HCT116 (cell line): ENCODE measurements around the gene MYCBP2. TPM values are rescaled to one million over a fixed set of nuclear protein-coding genes. Genes with fewer than 3 reads are reported as not detected.

Experiments used
- ATAC-seq: fragments of 200-7000 bp; cut with Tn5 transposase; 2 replicates; pipeline ENCODE4 v1.9.1; 2020; ENCODE audit warnings: mild to moderate bottlenecking, moderate library complexity
- BruUV-seq: library from RNA; stranded (reverse); fragments of 400-500 nt; replicated peaks from 2 replicates; lab custom pipeline; 2021; lab: Mats Ljungman, UMichigan
- CTCF ChIA-PET: fragments of 300-600 bp; sonication (Branson Sonifier 250); formaldehyde crosslinking; loops from one replicate; lab custom pipeline; 2021; ENCODE audit warnings: antibody characterized with exemption; lab: Charles Lee
- POLR2A ChIA-PET: fragments of 300-600, 350-600 bp; sonication (Branson Sonifier 250); formaldehyde crosslinking; loops from one replicate; lab custom pipeline; 2021; ENCODE audit warnings: antibody characterized with exemption; lab: Charles Lee
- RAD21 ChIA-PET, 2 experiments: fragments of 300-600 bp; sonication (Branson Sonifier 250); formaldehyde crosslinking; loops; one replicate each; lab custom pipeline; 2023; ENCODE audit warnings: low total read pairs in 2 of 2; ENCODE audit not compliant: uncharacterized antibody in 2 of 2, unreplicated experiment in 2 of 2, low non-redundant PET in 1 of 2; lab: Charles Lee
- DNase-seq: peaks from one replicate; pipeline ENCODE4 v3.0.0-alpha.2; 2010; ENCODE audit warnings: low read depth, low spot score
- H2AFZ ChIP-seq: fragments of 200-600 bp; shearing (Covaris generic), sonication (generic); 2 replicates; pipeline ENCODE4 v1.6.1; 2017; ENCODE audit warnings: low read depth, mixed run types, mixed read lengths, antibody characterized with exemption, low read length; ENCODE audit not compliant: poor library complexity, severe bottlenecking
- H3K27ac ChIP-seq: 2 replicates; pipeline ENCODE4 v1.5.1; 2012; ENCODE audit warnings: low read depth, low read length
- H3K27me3 ChIP-seq: fragments of 200-600 bp; sonication (generic); 2 replicates; pipeline ENCODE4 v1.6.1; 2016; ENCODE audit warnings: mixed run types, low read length, mixed read lengths; ENCODE audit not compliant: insufficient read depth
- H3K36me3 ChIP-seq, 2 experiments: fragments of 200-500 bp in 1 of 2; fragments of 200-600 bp in 1 of 2; sonication (Bioruptor generic) in 1 of 2; sonication (generic) in 1 of 2; 2 replicates each; pipeline versions ENCODE4 v1.5.1 to v1.6.1; 2014 to 2016; ENCODE audit warnings: low read length in 2 of 2, inconsistent platforms in 1 of 2, mixed read lengths in 1 of 2, mixed run types in 1 of 2; ENCODE audit not compliant: insufficient read depth in 2 of 2, control insufficient read depth in 1 of 2
- H3K4me1 ChIP-seq, 2 experiments: fragments of 200-600 bp in 1 of 2; sonication (generic) in 1 of 2; 2 replicates each; pipeline versions ENCODE4 v1.5.1 to v1.6.1; 2012 to 2017; ENCODE audit warnings: low read length in 2 of 2, inconsistent platforms in 1 of 2, mild to moderate bottlenecking in 1 of 2, mixed read lengths in 1 of 2, mixed run types in 1 of 2, moderate library complexity in 1 of 2; ENCODE audit not compliant: insufficient read depth in 2 of 2, control insufficient read depth in 1 of 2
- H3K4me2 ChIP-seq: fragments of 200-600 bp; sonication (generic); 2 replicates; pipeline ENCODE4 v1.6.1; 2017; ENCODE audit warnings: mixed run types, low read length, mixed read lengths
- H3K4me3 ChIP-seq, 2 experiments: fragments of 200-600 bp in 1 of 2; sonication (generic) in 1 of 2; replicated peaks in 1 of 2; 2 replicates each; pipeline ENCODE4 v1.5.1; 2011 to 2016; ENCODE audit warnings: low read length in 2 of 2, control low read depth in 1 of 2, low read depth in 1 of 2, mild to moderate bottlenecking in 1 of 2, mixed read lengths in 1 of 2, mixed run types in 1 of 2
- H3K79me2 ChIP-seq: fragments of 200-600 bp; sonication (generic); 2 replicates; pipeline ENCODE4 v1.6.1; 2017; ENCODE audit warnings: mild to moderate bottlenecking, mixed run types, low read length, moderate library complexity, mixed read lengths; ENCODE audit not compliant: insufficient read depth
- H3K9ac ChIP-seq: fragments of 200-600 bp; sonication (generic); 2 replicates; pipeline ENCODE4 v1.6.1; 2016; ENCODE audit warnings: low read length, mixed read lengths
- H3K9me2 ChIP-seq: fragments of 200-600 bp; sonication (generic), shearing (Covaris generic); 2 replicates; pipeline ENCODE4 v1.6.1; 2017; ENCODE audit warnings: mixed run types, mild to moderate bottlenecking, moderate library complexity; ENCODE audit not compliant: insufficient read depth
- H3K9me3 ChIP-seq, 2 experiments: fragments of 200-500 bp in 1 of 2; fragments of 200-600 bp in 1 of 2; sonication (Bioruptor generic) in 1 of 2; sonication (generic) in 1 of 2; 2 replicates each; pipeline ENCODE4 v1.6.1; 2014 to 2017; ENCODE audit warnings: low read length in 2 of 2, mixed read lengths in 2 of 2, inconsistent platforms in 1 of 2, low read depth in 1 of 2, mild to moderate bottlenecking in 1 of 2, mixed run types in 1 of 2, moderate library complexity in 1 of 2; ENCODE audit not compliant: control insufficient read depth in 1 of 2, insufficient read depth in 1 of 2
- H4K20me1 ChIP-seq: fragments of 200-600 bp; sonication (generic), shearing (Covaris generic); 2 replicates; pipeline ENCODE4 v1.6.1; 2017; ENCODE audit warnings: mixed run types, mild to moderate bottlenecking, moderate library complexity; ENCODE audit not compliant: insufficient read depth
- CBX3 ChIP-seq: IDR thresholded peaks from 2 replicates; pipeline ENCODE4 v1.6.1; 2012; ENCODE audit warnings: low read depth
- CEBPB ChIP-seq: IDR thresholded peaks from 2 replicates; pipeline ENCODE4 v1.6.1; 2012; ENCODE audit warnings: low read depth
- EGR1 ChIP-seq: IDR thresholded peaks from 2 replicates; pipeline ENCODE4 v1.6.1; 2012; ENCODE audit warnings: low read depth
- EZH2 ChIP-seq: fragments of 200-600 bp; sonication (generic); IDR thresholded peaks from 2 replicates; pipeline ENCODE4 v1.6.1; 2017; ENCODE audit warnings: antibody characterized with exemption, mixed run types
- FOSL1 ChIP-seq: IDR thresholded peaks from 2 replicates; pipeline ENCODE4 v1.6.1; 2012; ENCODE audit warnings: low read depth
- JUND ChIP-seq: IDR thresholded peaks from 2 replicates; pipeline ENCODE4 v1.6.1; 2012
- POLR2A ChIP-seq: IDR thresholded peaks from 2 replicates; pipeline ENCODE4 v1.7.0; 2011; ENCODE audit warnings: borderline replicate concordance; ENCODE audit not compliant: insufficient read depth, insufficient read length; ENCODE audit errors: extremely low read depth
- RAD21 ChIP-seq: IDR thresholded peaks from 2 replicates; pipeline ENCODE4 v1.6.1; 2012; ENCODE audit warnings: low read depth, mild to moderate bottlenecking
- SIN3A ChIP-seq: IDR thresholded peaks from 2 replicates; pipeline ENCODE4 v1.6.1; 2012; ENCODE audit warnings: low read depth
- SP1 ChIP-seq: IDR thresholded peaks from 2 replicates; pipeline ENCODE4 v1.6.1; 2012; ENCODE audit warnings: low read depth
- SRF ChIP-seq: IDR thresholded peaks from 2 replicates; pipeline ENCODE4 v1.6.1; 2012; ENCODE audit warnings: low read depth
- ZFX ChIP-seq: fragments of 450-650 bp; IDR thresholded peaks from 2 replicates; pipeline ENCODE4 v1.6.1; 2017
- ZNF274 ChIP-seq: fragments of 200-500 bp; sonication (Bioruptor generic); IDR thresholded peaks from 2 replicates; pipeline ENCODE4 v1.6.1; 2014; ENCODE audit warnings: mild to moderate bottlenecking, low read depth, low read length, inconsistent platforms
- intact Hi-C: fragments of 100-400 bp; cut with micrococcal nuclease; formaldehyde crosslinking; loops from 2 replicates; pipeline ENCODE4 v1.10.0; 2022
- total RNA-seq: library from RNA; stranded (reverse); gene quantifications from one replicate; pipeline ENCODE4 v1.2.1, GENCODE V29; 2021; ENCODE audit not compliant: unreplicated experiment
- TF ChIP-seq, protein P1 (sequence below): IDR thresholded peaks from 2 replicates; pipeline ENCODE4 v1.6.1; 2012; ENCODE audit warnings: low read depth
- TF ChIP-seq, protein P2 (sequence below): IDR thresholded peaks from 2 replicates; pipeline ENCODE4 v1.6.1; 2011; ENCODE audit warnings: mild to moderate bottlenecking, low read length, moderate library complexity; ENCODE audit not compliant: insufficient replicate concordance; ENCODE audit errors: extremely low read depth
- TF ChIP-seq, protein P3 (sequence below): IDR thresholded peaks from 2 replicates; pipeline ENCODE4 v1.6.1; 2012
- TF ChIP-seq, protein P4 (sequence below): IDR thresholded peaks from 2 replicates; pipeline ENCODE4 v1.6.1; 2012

The MYCBP2 gene
- total RNA-seq, 1 experiment from 2014 or later, result 48.5 TPM

DNA sequence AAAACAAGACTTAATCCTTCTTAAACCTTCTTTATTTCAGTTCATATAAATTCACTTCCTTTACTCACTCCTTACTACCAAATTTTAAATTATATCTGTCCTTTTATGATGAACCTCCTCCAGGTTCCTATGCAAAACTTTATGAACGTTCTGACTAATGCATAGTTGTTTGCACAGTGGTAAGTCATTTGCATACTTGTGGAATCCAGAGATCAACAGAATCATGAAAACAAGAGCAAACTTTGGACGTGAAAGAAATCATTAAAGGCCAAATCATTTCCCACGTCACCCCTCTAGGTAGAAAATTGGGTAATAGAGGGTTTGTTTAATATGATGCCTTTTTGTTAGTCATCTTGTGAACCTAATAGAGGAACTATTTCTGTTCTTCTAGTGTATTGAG, 32.3 kb upstream of the MYCBP2 start (continued):
- TF ChIP-seq, protein P1, sequence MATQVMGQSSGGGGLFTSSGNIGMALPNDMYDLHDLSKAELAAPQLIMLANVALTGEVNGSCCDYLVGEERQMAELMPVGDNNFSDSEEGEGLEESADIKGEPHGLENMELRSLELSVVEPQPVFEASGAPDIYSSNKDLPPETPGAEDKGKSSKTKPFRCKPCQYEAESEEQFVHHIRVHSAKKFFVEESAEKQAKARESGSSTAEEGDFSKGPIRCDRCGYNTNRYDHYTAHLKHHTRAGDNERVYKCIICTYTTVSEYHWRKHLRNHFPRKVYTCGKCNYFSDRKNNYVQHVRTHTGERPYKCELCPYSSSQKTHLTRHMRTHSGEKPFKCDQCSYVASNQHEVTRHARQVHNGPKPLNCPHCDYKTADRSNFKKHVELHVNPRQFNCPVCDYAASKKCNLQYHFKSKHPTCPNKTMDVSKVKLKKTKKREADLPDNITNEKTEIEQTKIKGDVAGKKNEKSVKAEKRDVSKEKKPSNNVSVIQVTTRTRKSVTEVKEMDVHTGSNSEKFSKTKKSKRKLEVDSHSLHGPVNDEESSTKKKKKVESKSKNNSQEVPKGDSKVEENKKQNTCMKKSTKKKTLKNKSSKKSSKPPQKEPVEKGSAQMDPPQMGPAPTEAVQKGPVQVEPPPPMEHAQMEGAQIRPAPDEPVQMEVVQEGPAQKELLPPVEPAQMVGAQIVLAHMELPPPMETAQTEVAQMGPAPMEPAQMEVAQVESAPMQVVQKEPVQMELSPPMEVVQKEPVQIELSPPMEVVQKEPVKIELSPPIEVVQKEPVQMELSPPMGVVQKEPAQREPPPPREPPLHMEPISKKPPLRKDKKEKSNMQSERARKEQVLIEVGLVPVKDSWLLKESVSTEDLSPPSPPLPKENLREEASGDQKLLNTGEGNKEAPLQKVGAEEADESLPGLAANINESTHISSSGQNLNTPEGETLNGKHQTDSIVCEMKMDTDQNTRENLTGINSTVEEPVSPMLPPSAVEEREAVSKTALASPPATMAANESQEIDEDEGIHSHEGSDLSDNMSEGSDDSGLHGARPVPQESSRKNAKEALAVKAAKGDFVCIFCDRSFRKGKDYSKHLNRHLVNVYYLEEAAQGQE, result no peak
- TF ChIP-seq RAD21 (no peak), FOSL1 (no peak), SIN3A (no peak), SP1 (no peak)
- TF ChIP-seq, protein P2, sequence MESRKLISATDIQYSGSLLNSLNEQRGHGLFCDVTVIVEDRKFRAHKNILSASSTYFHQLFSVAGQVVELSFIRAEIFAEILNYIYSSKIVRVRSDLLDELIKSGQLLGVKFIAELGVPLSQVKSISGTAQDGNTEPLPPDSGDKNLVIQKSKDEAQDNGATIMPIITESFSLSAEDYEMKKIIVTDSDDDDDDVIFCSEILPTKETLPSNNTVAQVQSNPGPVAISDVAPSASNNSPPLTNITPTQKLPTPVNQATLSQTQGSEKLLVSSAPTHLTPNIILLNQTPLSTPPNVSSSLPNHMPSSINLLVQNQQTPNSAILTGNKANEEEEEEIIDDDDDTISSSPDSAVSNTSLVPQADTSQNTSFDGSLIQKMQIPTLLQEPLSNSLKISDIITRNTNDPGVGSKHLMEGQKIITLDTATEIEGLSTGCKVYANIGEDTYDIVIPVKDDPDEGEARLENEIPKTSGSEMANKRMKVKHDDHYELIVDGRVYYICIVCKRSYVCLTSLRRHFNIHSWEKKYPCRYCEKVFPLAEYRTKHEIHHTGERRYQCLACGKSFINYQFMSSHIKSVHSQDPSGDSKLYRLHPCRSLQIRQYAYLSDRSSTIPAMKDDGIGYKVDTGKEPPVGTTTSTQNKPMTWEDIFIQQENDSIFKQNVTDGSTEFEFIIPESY, result no peak

DNA sequence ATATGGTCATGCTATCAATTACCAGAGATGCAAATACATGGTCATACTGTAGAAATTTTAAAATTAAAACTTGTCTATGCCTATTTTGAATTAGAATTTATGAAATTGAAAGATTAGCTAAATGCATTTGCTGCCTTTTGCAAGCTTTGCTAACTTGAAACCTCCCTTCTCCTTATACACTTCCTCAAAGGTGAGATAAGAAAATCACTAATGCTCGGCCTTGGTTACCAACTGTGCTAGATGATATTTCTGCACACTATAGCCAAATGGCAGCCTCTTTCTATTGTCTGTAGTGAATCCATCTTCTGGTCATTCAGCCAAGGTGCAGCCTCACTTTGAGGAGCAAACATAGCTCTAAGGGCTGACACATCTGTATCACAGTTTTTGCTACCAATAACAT, 31.1 kb upstream of the MYCBP2 start:
- Histone ChIP-seq H3K4me2 (no peak overlapping the region), H3K9me2 (no peaks in the 10 kb centered on the region), H3K4me3 (no peak overlapping the region), H3K4me1 (no peaks in the 10 kb centered on the region), H3K9me3 (no peaks in the 10 kb centered on the region), H3K9ac (no peak overlapping the region), H2AFZ (no peak overlapping the region), H3K36me3 (no peaks in the 10 kb centered on the region), H3K27me3 (no peaks in the 10 kb centered on the region), H3K79me2 (no peaks in the 10 kb centered on the region), H4K20me1 (no peaks in the 10 kb centered on the region), H3K27ac (no peak overlapping the region)
- no TSS peak for BruUV-seq
- TF ChIP-seq, protein P3, sequence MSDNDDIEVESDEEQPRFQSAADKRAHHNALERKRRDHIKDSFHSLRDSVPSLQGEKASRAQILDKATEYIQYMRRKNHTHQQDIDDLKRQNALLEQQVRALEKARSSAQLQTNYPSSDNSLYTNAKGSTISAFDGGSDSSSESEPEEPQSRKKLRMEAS, result no peak
- TF ChIP-seq CEBPB (no peak), EZH2 (no peak), ZNF274 (no peak), JUND (no peak), EGR1 (no peak), SIN3A (no peak), CBX3 (no peak), SRF (no peak), ZFX (no peak), POLR2A (no peak)
- TF ChIP-seq, protein P2, result no peak
- TF ChIP-seq, protein P4, sequence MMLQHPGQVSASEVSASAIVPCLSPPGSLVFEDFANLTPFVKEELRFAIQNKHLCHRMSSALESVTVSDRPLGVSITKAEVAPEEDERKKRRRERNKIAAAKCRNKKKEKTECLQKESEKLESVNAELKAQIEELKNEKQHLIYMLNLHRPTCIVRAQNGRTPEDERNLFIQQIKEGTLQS, result no peak
- ChIA-PET RAD21 (no interaction called here), POLR2A (interaction anchor here (0.6 kb wide), 1 partner anchor 97 kb away, joined by 7 read pairs; no protein-coding TSS in a partner anchor), CTCF (no interaction called here)
- DNase-seq (no peak), ATAC-seq (no peak)
- intact Hi-C loops, result no loop called here
